ENCODE measurements around the gene RTN4RL1.

The RTN4RL1 gene

GRCh38 chr17:1912146-1912545 is 113.0 kb downstream of the RTN4RL1 start:
- in situ Hi-C loops (cut with HindIII; ENCODE audit: low sequenced_read_pairs): no loop called here
- TF ChIP-seq CTCF (IDR thresholded peaks at IDR 0.05; ENCODE audit: low read depth, low read length, missing control alignments): no peak
- DNase-seq (ENCODE audit: low read depth): no peak
- no peak overlapping the region for H3K4me3 ChIP-seq (ENCODE audit: low read depth, low read length)

DNA sequence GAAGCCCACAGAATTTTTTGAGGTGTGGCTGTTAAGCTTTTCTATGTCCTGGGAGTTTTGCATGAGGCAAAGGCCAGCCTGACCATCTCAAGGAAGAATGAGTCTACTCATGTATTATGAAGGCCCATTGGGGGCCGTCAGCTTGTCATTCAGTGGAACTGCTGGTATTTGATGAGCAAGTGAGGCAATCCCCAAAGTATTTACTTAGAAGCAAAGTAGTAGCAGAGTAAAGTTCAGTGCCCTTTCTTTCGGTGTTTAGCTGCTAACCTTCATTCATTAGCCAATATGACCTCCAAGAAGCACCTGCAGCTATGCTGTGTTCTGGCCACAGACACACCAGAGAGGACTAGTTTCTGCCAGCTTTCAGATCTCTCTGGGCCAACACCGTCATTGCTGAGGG is 115.1 kb downstream of the RTN4RL1 start:
- DNase-seq (ENCODE audit: low read depth): no peak
- H3K4me3 ChIP-seq (ENCODE audit: low read depth, low read length): no peak overlapping the region
- in situ Hi-C loops (cut with HindIII; ENCODE audit: low sequenced_read_pairs): no loop called here
- TF ChIP-seq CTCF (IDR thresholded peaks at IDR 0.05; ENCODE audit: low read depth, low read length, missing control alignments): no peak

GRCh38 chr17:1908699-1909309 is 116.3 kb downstream of the RTN4RL1 start:
- DNase-seq (ENCODE audit: low read depth): peak; percentile 55
- TF ChIP-seq CTCF (IDR thresholded peaks at IDR 0.05; ENCODE audit: low read depth, low read length, missing control alignments): peak; percentile 79
- H3K4me3 ChIP-seq (ENCODE audit: low read depth, low read length): peak overlapping the region; percentile 19
- in situ Hi-C loops (cut with HindIII; ENCODE audit: low sequenced_read_pairs): no loop called here

GRCh38 chr17:1907909-1908698 is 117.0 kb downstream of the RTN4RL1 start:
- no peak for TF ChIP-seq CTCF (IDR thresholded peaks at IDR 0.05; ENCODE audit: low read depth, low read length, missing control alignments)
- peak; percentile 34 for DNase-seq (ENCODE audit: low read depth)
- peak overlapping the region; percentile 19 for H3K4me3 ChIP-seq (ENCODE audit: low read depth, low read length)
- in situ Hi-C loops (cut with HindIII; ENCODE audit: low sequenced_read_pairs): no loop called here

DNA sequence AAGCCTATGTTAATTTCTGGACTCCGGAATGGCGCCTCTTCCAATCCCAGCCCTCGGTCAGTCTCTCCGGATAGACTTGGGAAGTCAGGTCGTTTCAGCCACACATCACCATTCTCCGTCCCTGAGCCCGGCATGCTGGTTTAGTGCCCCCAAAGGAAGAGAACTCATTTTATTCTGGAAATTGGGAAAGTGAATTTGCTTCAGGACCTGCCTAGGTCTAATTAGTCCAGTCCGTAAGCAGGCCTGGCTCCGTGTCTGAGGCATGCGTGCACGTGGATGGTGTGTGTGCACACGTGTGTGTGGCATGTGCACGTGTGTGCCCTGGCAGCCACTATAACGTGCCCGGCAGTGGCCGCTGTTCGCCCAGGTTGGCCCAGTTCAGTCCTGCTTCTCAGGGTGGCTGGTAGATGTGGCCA is 117.9 kb downstream of the RTN4RL1 start:
- in situ Hi-C loops (cut with HindIII; ENCODE audit: low sequenced_read_pairs): no loop called here
- DNase-seq (ENCODE audit: low read depth): no peak

GRCh38 chr17:1906662-1907101 is 118.5 kb downstream of the RTN4RL1 start:
- no peak overlapping the region for H3K4me3 ChIP-seq (ENCODE audit: low read depth, low read length)
- in situ Hi-C loops (cut with HindIII; ENCODE audit: low sequenced_read_pairs): no loop called here
- TF ChIP-seq CTCF (IDR thresholded peaks at IDR 0.05; ENCODE audit: low read depth, low read length, missing control alignments): no peak
- DNase-seq (ENCODE audit: low read depth): no peak

More for the DNA sequence above, 117.9 kb downstream of the RTN4RL1 start:
- TF ChIP-seq CTCF (IDR thresholded peaks at IDR 0.05; ENCODE audit: low read depth, low read length, missing control alignments): no peak
- no peak overlapping the region for H3K4me3 ChIP-seq (ENCODE audit: low read depth, low read length)

Data from astrocyte of the cerebellum (primary cell).